ENCODE results near the gene CAMK1. TPM values are rescaled to one million over a fixed set of nuclear protein-coding genes. Genes with fewer than 3 reads are reported as not detected.
A peak's percentile ranks its signal among the peaks of the same experiment; 100 is the strongest.

The CAMK1 gene
- total and polyA plus RNA-seq, 2 of the 4 experiments (the other 2 are of a cell fraction): 33.3 to 36.4 TPM

DNA sequence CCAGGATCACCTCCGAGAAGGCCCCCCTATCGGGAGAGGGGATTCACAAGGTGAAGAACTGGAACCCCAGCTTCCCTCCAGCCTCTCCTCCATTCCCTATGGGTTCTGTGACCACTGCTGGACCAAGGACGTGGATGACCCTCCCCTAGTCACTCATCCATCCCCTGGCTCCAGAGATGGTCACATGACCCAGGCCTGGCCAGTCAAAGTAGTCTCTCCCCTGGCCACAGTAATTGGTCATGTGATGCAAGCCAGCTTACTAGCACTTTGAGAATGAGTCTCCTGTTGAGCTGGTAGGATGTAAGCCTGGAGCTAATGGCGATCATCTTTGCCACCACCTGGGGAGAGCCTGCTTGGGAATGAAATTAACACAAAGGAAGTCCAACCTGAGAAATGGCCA is 3.9 kb downstream of the CAMK1 start:
- Histone ChIP-seq H3K36me3 (ENCODE audit: control insufficient read depth, insufficient read depth, low read length) (peaks cover 10% of the 10 kb centered on the region), H3K9me3 (ENCODE audit: control insufficient read depth, insufficient read depth, low read length) (no peaks in the 10 kb centered on the region), H3K18ac (ENCODE audit: low read depth, low read length) (no peak overlapping the region), H4K91ac (ENCODE audit: insufficient read depth, low read depth, low read length) (no peak overlapping the region), H4K20me1 (ENCODE audit: insufficient read depth, low read length) (peaks cover 8% of the 10 kb centered on the region; the same call in 1 of the 2 replicates), H3K9ac (ENCODE audit: low read depth, low read length) (no peak overlapping the region), H2AK5ac (ENCODE audit: low read depth, low read length) (no peak overlapping the region), H4K5ac (ENCODE audit: low read depth, low read length) (no peak overlapping the region), H3K23ac (ENCODE audit: low read depth, low read length) (no peak overlapping the region), H3K14ac (replicated peaks; ENCODE audit: low read depth, low read length) (no peak overlapping the region), H2BK120ac (ENCODE audit: low read depth, low read length) (no peak overlapping the region), H3K79me1 (ENCODE audit: low read depth in 1 of 2, low read length in 2 of 2) (peaks cover 16 to 49% of the 10 kb centered on the region in 2 experiments), H2BK15ac (ENCODE audit: low read depth, low read length) (no peak overlapping the region), H2AFZ (replicated peaks; ENCODE audit: low read length, poor library complexity) (peak overlapping the region; percentile 21), H3K4me1 (ENCODE audit: control insufficient read depth, insufficient read depth, low read length) (peaks cover 27% of the 10 kb centered on the region), H2AK9ac (replicated peaks; ENCODE audit: low read depth, low read length, poor library complexity) (peak overlapping the region; percentile 18), H3K4me2 (ENCODE audit: low read depth, low read length) (no peak overlapping the region), H3K4ac (ENCODE audit: low read depth, low read length) (no peak overlapping the region; the same call in 1 of the 2 replicates), H3K4me3 (ENCODE audit: insufficient read depth, low read depth, low read length) (no peak overlapping the region), H4K8ac (ENCODE audit: low read depth in 2 of 2, low read length in 2 of 2) (no peak overlapping the region), H3K27me3 (ENCODE audit: control insufficient read depth, insufficient read depth, low read length) (no peaks in the 10 kb centered on the region), H3K56ac (ENCODE audit: extremely low read depth, insufficient read depth, low read length) (no peak overlapping the region), H3K9me1 (ENCODE audit: insufficient read depth, low read length) (peaks cover 28% of the 10 kb centered on the region), H2BK5ac (ENCODE audit: low read depth, low read length, poor library complexity, severe bottlenecking) (no peak overlapping the region), H2BK20ac (ENCODE audit: low read depth, low read length) (no peak overlapping the region), H3K27ac (ENCODE audit: insufficient read depth, low read length) (no peak overlapping the region)
- TF ChIP-seq, protein P1, sequence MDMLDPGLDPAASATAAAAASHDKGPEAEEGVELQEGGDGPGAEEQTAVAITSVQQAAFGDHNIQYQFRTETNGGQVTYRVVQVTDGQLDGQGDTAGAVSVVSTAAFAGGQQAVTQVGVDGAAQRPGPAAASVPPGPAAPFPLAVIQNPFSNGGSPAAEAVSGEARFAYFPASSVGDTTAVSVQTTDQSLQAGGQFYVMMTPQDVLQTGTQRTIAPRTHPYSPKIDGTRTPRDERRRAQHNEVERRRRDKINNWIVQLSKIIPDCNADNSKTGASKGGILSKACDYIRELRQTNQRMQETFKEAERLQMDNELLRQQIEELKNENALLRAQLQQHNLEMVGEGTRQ (IDR thresholded peaks at IDR 0.05; ENCODE audit: low read depth, low read length): peak; percentile 87
- no peak for TF ChIP-seq MAZ (IDR thresholded peaks at IDR 0.05; ENCODE audit: borderline replicate concordance, low read depth, low read length)
- dilution Hi-C loops (cut with HindIII; ENCODE audit: low sequenced_read_pairs, unreplicated experiment) (no loop called here), in situ Hi-C loops (cut with MboI; ENCODE audit: low sequenced_read_pairs) (no loop called here), intact Hi-C loops (cut with micrococcal nuclease) (no loop called here)
- BruUV-seq (replicated peaks): no TSS peak
- 100% methylated on average over 1 of the region's 4 CpGs; no CpG with 5 or more reads in 1 of the 2 experiments for WGBS, 2 experiments (ENCODE audit: extremely low coverage in 2 of 2, insufficient read length in 1 of 2)
- CTCF ChIA-PET: no interaction called here
- POLR2A ChIA-PET (ENCODE audit: unreplicated experiment): no interaction called here
- ATAC-seq (ENCODE audit: low read depth) (no peak), DNase-seq (no peak)

Data from IMR-90 (cell line).